Panc1 (cell line): ENCODE data around the gene WDR88. TPM values are rescaled to one million over a fixed set of nuclear protein-coding genes. Genes with fewer than 3 reads are reported as not detected.
A peak's percentile ranks its signal among the peaks of the same experiment; 100 is the strongest.

Experiments
- ATAC-seq: fragments of 200-7000 bp; cut with Tn5 transposase; 2 replicates; pipeline ENCODE4 v1.9.1; 2020; ENCODE audit warnings: mild to moderate bottlenecking, moderate library complexity
- BruUV-seq: library from RNA; stranded (reverse); fragments of 400-500 nt; replicated peaks from 2 replicates; lab custom pipeline; 2021; lab: Mats Ljungman, UMichigan
- CTCF ChIA-PET: fragments of 300-600 bp; sonication (Branson Sonifier 250); formaldehyde crosslinking; loops from one replicate; lab custom pipeline; 2022; ENCODE audit warnings: antibody characterized with exemption; lab: Charles Lee
- POLR2A ChIA-PET: fragments of 300-600 bp; sonication (Branson Sonifier 250); formaldehyde crosslinking; loops from one replicate; lab custom pipeline; 2022; ENCODE audit warnings: antibody characterized with exemption; lab: Charles Lee
- DNase-seq: peaks from one replicate; pipeline ENCODE4 v3.0.0-alpha.2; 2010; ENCODE audit warnings: low read depth, low spot score
- H3K27ac ChIP-seq: 2 replicates; pipeline ENCODE4 v1.5.1; 2011; ENCODE audit warnings: mild to moderate bottlenecking, low read length, inconsistent platforms
- H3K27me3 ChIP-seq: fragments of 200-500 bp; sonication (Bioruptor generic); 2 replicates; pipeline ENCODE4 v1.6.0; 2014; ENCODE audit warnings: low read length, inconsistent platforms; ENCODE audit not compliant: control insufficient read depth, insufficient read depth
- H3K36me3 ChIP-seq: fragments of 200-500 bp; sonication (Bioruptor generic); 2 replicates; pipeline ENCODE4 v1.5.1; 2014; ENCODE audit warnings: inconsistent platforms, mild to moderate bottlenecking, low read length, moderate library complexity; ENCODE audit not compliant: control insufficient read depth, insufficient read depth
- H3K4me1 ChIP-seq: 2 replicates; pipeline ENCODE4 v1.5.1; 2011; ENCODE audit warnings: inconsistent platforms, mild to moderate bottlenecking, low read length, moderate library complexity; ENCODE audit not compliant: control insufficient read depth, insufficient read depth
- H3K4me3 ChIP-seq, 2 experiments: 2 replicates each; pipeline ENCODE4 v1.5.1; 2011 to 2012; ENCODE audit warnings: low read depth in 2 of 2, low read length in 2 of 2, mild to moderate bottlenecking in 2 of 2, inconsistent platforms in 1 of 2, moderate library complexity in 1 of 2
- H3K9me3 ChIP-seq: fragments of 200-500 bp; sonication (Bioruptor generic); 2 replicates; pipeline ENCODE4 v1.5.1; 2014; ENCODE audit warnings: low read depth, mild to moderate bottlenecking, inconsistent platforms, low read length, moderate library complexity; ENCODE audit not compliant: control insufficient read depth, insufficient read depth
- CTCF ChIP-seq: fragments of 450-650 bp; IDR thresholded peaks from 2 replicates; pipeline ENCODE4 v1.5.1; 2017; ENCODE audit warnings: mild to moderate bottlenecking
- POLR2AphosphoS5 ChIP-seq: IDR thresholded peaks from 2 replicates; pipeline ENCODE4 v1.6.1; 2012; ENCODE audit warnings: mild to moderate bottlenecking, low read depth, low read length, moderate library complexity
- REST ChIP-seq, 2 experiments: IDR thresholded peaks; 2 replicates each; pipeline ENCODE4 v1.6.1; 2011 to 2012; ENCODE audit warnings: low read depth in 2 of 2, control low read depth in 1 of 2, low read length in 1 of 2, mild to moderate bottlenecking in 1 of 2, moderate library complexity in 1 of 2; ENCODE audit not compliant: insufficient read depth in 1 of 2
- SIN3A ChIP-seq: IDR thresholded peaks from 2 replicates; pipeline ENCODE4 v1.6.1; 2012; ENCODE audit warnings: low read depth, mild to moderate bottlenecking, low read length, moderate library complexity, borderline replicate concordance; ENCODE audit not compliant: insufficient read depth
- TCF7L2 ChIP-seq: IDR thresholded peaks from 2 replicates; pipeline ENCODE4 v1.6.1; 2011; ENCODE audit warnings: mild to moderate bottlenecking, low read depth, low read length, inconsistent platforms
- in situ Hi-C: cut with HindIII; loops from 2 replicates; pipeline ENCODE4 v1.10.0; 2016; ENCODE audit warnings: low sequenced_read_pairs, low pct_unique_long_range_greater_than_20kb
- intact Hi-C: fragments of 100-400 bp; cut with micrococcal nuclease; formaldehyde crosslinking; loops from one replicate; pipeline ENCODE4 v1.10.0; 2022; ENCODE audit not compliant: unreplicated experiment
- total RNA-seq: library from RNA; stranded (reverse); gene quantifications from one replicate; pipeline ENCODE4 v1.2.1, GENCODE V29; 2021; ENCODE audit not compliant: unreplicated experiment

Gene WDR88
- total RNA-seq, 1 experiment from 2014 or later: 0.31 TPM

GRCh38 chr19:33114312-33114711 is 17.6 kb upstream of the WDR88 start:
- Histone ChIP-seq H3K27ac (peak overlapping the region; percentile 67), H3K4me3 (no peak overlapping the region), H3K36me3 (peaks cover 29% of the 10 kb centered on the region), H3K9me3 (no peaks in the 10 kb centered on the region), H3K4me1 (peaks cover 17% of the 10 kb centered on the region), H3K27me3 (no peaks in the 10 kb centered on the region)
- no peak for ATAC-seq
- no peak for DNase-seq
- in situ Hi-C loops: no loop called here
- intact Hi-C loops: loop anchor here (10.0 kb wide), 1 partner anchor 60 kb away; no protein-coding TSS in a partner anchor
- ChIA-PET CTCF (no interaction called here), POLR2A (no interaction called here)
- TF ChIP-seq POLR2AphosphoS5 (no peak), SIN3A (no peak), CTCF (no peak), REST (IDR thresholded peaks at IDR 0.05; ENCODE audit: insufficient read depth in 1 of 2, low read depth in 2 of 2, low read length in 1 of 2) (no peak), TCF7L2 (no peak)
- BruUV-seq: no TSS peak

- H3K27ac ChIP-seq: peak overlapping the region; percentile 55
- ChIA-PET CTCF (interaction anchor here (0.6 to 0.8 kb wide), 2 partner anchors 33 to 65 kb away, joined by 4 to 6 read pairs; no protein-coding TSS in a partner anchor), POLR2A (interaction anchor here (0.5 kb wide), 1 partner anchor 144 kb away, joined by 3 read pairs; no protein-coding TSS in a partner anchor)
- no peak for DNase-seq
- in situ Hi-C loops: no loop called here
- TF ChIP-seq CTCF: no peak
- TF ChIP-seq TCF7L2: no peak
- TF ChIP-seq SIN3A: no peak
- no peak for TF ChIP-seq POLR2AphosphoS5
- no peak for TF ChIP-seq REST (IDR thresholded peaks at IDR 0.05; ENCODE audit: insufficient read depth in 1 of 2, low read depth in 2 of 2, low read length in 1 of 2)
- ATAC-seq: no peak
- intact Hi-C loops: loop anchor here (5.0 to 10.0 kb wide), 2 partner anchors 63 to 140 kb away; no protein-coding TSS in a partner anchor
- peaks cover 17% of the 10 kb centered on the region for H3K36me3 ChIP-seq
- no peaks in the 10 kb centered on the region for H3K27me3 ChIP-seq
- peaks cover 3% of the 10 kb centered on the region; the same call in 1 of the 2 replicates for H3K4me1 ChIP-seq
- H3K4me3 ChIP-seq: no peak overlapping the region
- BruUV-seq: no TSS peak
- H3K9me3 ChIP-seq: no peaks in the 10 kb centered on the region
Observed at GRCh38 chr19:33117501-33117900, 14.4 kb upstream of the WDR88 start.
